Psoas muscle (tissue), 8 donors: ENCODE results near the gene LRRC14B. TPM values are rescaled to one million over a fixed set of nuclear protein-coding genes. Genes with fewer than 3 reads are reported as not detected.
A peak's percentile ranks its signal among the peaks of the same experiment; 100 is the strongest.
"Not testable (repeated sequence)": the region's sequence is repeated elsewhere in the genome, so short reads cannot be mapped to it uniquely, and the experiment has no call there.

Experiments used
- ATAC-seq, 4 donors: fragments of 200-7000 bp; cut with Tn5 transposase; one replicate each; pipeline ENCODE4 v1.9.1; 2020; ENCODE audit warnings: moderate library complexity in 3 of 4, mild to moderate bottlenecking in 2 of 4
- DNase-seq, 2 donors: peaks; one replicate each; pipeline ENCODE4 v3.0.0-alpha.2; 2020
- H3K27ac ChIP-seq: fragments of 200-600 bp; one replicate; pipeline ENCODE4 v1.8.0; 2022
- H3K27me3 ChIP-seq, 3 donors: fragments of 200-600 bp in 1 of 3; one replicate each; pipeline versions ENCODE4 v1.6.1 to v1.8.0; 2013 to 2022; ENCODE audit warnings: low read length in 2 of 3, mild to moderate bottlenecking in 2 of 3, moderate library complexity in 1 of 3; ENCODE audit not compliant: insufficient read depth in 3 of 3
- H3K36me3 ChIP-seq, 2 donors: fragments of 200-600 bp in 1 of 2; one replicate each; pipeline versions ENCODE4 v1.6.1 to v1.8.0; 2013 to 2022; ENCODE audit warnings: low read depth in 1 of 2, mild to moderate bottlenecking in 1 of 2, moderate library complexity in 1 of 2; ENCODE audit not compliant: insufficient read depth in 1 of 2
- H3K4me1 ChIP-seq: fragments of 200-600 bp; one replicate; pipeline ENCODE4 v1.8.0; 2022
- H3K4me3 ChIP-seq: fragments of 200-600 bp; one replicate; pipeline ENCODE4 v1.8.0; 2022; ENCODE audit warnings: mild to moderate bottlenecking
- H3K9me3 ChIP-seq: fragments of 200-600 bp; one replicate; pipeline ENCODE4 v1.8.0; 2022
- WGBS, 3 donors: extraction: QIAGEN DNeasy Blood & Tissue Kit; methylation state at CpG; one replicate each; pipeline versions ENCODE4 v1.1.6 to v1.1.7; 2013; 5-methylcytosine and 5-hydroxymethylcytosine counted together
- intact Hi-C, 2 donors: fragments of 100-400 bp; cut with DNase I; formaldehyde crosslinking; loops; one replicate each; pipeline versions ENCODE4 v1.11.0 to v1.14.2; 2022
- polyA plus RNA-seq, 3 donors: library from polyadenylated mRNA; stranded (reverse); fragments of 200-250 nt; gene quantifications; one replicate each; pipeline ENCODE4 v1.2.3, GENCODE V29; 2013
- total RNA-seq, 4 donors: library from RNA; stranded (reverse); fragmentation: NEBNext Ultra II Directional in 2 of 4; extraction: Animal tissue kit (Norgen Biotek cat#: 25700) in 2 of 4; gene quantifications; one replicate each; pipeline versions ENCODE4 v1.2.1 to v1.2.4, GENCODE V29; 2021 to 2023
- TF ChIP-seq, protein P1 (sequence below): fragments of 200-600 bp; IDR thresholded peaks from one replicate; pipeline ENCODE4 v1.8.0; 2022; ENCODE audit warnings: antibody characterized with exemption
- donor health status: healthy with polysubstance abuse.
- donor health status: DM: no; HTN: no; CAD: no; lungs with moderate emphysema.
- donor health status: Bipolar disorder and iron deficiency.
- donor health status: healthy.
- donor health status: DM: yes; HTN: yes; CAD: no.
- donor health status: DM: no; HTN: no; CAD: no.
- donor health status: DM: no; HTN: no; CAD: no.
- donor health status: DM: yes; HTN: yes; CAD: no.

The LRRC14B gene
- total and polyA plus RNA-seq, 7 donors = 0.42 to 15.5 (median 9.5) TPM

DNA sequence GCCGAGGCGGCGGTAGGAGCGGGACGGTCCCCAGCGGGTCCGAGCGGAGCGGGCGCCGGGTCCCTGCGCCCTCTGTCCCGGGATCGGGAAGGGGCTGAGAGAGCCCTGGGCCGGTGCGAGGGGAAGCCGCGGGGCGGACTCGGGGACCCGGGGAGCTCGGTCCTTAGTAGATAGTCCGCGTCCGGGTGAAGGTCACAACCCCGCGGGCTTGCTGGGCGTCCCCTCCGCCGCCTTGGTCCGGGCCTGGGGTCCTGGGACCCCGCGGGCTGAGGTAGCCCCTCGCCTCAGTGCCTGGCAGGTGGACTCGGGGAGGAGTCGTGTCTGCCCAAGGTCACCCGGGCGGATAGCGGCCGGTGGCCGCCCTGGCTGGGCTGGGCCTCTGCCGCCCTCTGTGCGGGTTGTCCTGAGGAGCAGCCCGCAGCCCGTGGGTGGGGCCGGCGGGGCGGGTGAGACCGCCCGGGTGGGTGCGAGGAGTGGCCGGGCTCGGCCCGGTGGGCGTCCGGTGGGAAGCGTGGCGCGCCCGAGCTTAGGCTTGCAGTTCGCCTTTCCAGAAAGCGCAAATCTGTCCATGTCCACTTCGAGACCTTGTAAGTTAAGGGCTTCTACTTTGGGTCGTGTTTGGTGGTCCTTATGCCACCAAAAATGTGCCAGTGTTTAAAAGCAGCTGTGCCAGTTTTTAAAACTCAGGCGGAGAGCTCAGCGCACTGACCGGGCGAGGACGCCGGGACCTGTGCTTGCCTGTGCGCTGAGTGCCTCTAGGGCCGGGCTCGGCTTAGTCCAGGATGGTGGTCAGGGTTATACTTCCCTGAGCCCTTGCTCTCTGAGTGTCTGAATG, 27.4 kb downstream of the LRRC14B start:
- Histone ChIP-seq H3K36me3 (peaks cover 0 to 17% of the 10 kb centered on the region in 2 donors), H3K27ac (peak overlapping the region; percentile 94), H3K4me3 (peak overlapping the region; percentile 78), H3K9me3 (no peaks in the 10 kb centered on the region), H3K4me1 (peaks cover 44% of the 10 kb centered on the region), H3K27me3 (no peaks in the 10 kb centered on the region)
- DNase-seq (peak; percentile 47 to 76), ATAC-seq (peak; percentile 67 to 75 (median 74))
- 0 to 1% (median 0%) methylated on average over 56 to 73 of the region's 73 CpGs for WGBS, 3 donors
- TF ChIP-seq, protein P1, sequence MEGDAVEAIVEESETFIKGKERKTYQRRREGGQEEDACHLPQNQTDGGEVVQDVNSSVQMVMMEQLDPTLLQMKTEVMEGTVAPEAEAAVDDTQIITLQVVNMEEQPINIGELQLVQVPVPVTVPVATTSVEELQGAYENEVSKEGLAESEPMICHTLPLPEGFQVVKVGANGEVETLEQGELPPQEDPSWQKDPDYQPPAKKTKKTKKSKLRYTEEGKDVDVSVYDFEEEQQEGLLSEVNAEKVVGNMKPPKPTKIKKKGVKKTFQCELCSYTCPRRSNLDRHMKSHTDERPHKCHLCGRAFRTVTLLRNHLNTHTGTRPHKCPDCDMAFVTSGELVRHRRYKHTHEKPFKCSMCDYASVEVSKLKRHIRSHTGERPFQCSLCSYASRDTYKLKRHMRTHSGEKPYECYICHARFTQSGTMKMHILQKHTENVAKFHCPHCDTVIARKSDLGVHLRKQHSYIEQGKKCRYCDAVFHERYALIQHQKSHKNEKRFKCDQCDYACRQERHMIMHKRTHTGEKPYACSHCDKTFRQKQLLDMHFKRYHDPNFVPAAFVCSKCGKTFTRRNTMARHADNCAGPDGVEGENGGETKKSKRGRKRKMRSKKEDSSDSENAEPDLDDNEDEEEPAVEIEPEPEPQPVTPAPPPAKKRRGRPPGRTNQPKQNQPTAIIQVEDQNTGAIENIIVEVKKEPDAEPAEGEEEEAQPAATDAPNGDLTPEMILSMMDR = no peak
- intact Hi-C loops = no loop called here

DNA sequence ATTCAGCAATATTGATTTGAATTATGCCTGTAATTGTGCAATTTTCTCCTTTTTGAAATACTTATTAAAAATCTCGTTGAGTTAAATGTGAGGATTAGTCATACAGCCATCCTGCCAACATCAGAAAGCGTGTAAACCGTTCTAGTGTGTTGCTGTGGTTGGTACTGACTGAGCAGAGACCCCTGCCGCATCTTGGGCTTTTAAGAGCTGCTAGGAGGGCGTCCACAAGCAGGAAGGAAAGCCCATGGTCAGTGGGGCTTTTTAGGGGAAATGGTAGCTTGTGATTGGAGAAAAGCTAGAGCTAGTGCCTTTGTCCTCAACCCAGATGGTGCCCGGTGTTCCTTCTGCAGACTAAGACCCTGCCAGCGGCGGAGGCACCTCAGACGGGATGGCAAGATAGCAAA, 28.2 kb downstream of the LRRC14B start:
- TF ChIP-seq, protein P1 = no peak
- H3K36me3 ChIP-seq = peaks cover 0 to 18% of the 10 kb centered on the region in 2 donors
- H3K27me3 ChIP-seq = no peaks in the 10 kb centered on the region
- no peaks in the 10 kb centered on the region for H3K9me3 ChIP-seq
- ATAC-seq (peak in 1 of 4 donors; percentile 30), DNase-seq (no peak)
- intact Hi-C loops = no loop called here
- H3K4me3 ChIP-seq = peak overlapping the region; percentile 78
- H3K4me1 ChIP-seq = peaks cover 44% of the 10 kb centered on the region
- 13 to 25% (median 14%) methylated on average over 9 of the region's 9 CpGs for WGBS, 3 donors
- H3K27ac ChIP-seq = peak overlapping the region; percentile 94

DNA sequence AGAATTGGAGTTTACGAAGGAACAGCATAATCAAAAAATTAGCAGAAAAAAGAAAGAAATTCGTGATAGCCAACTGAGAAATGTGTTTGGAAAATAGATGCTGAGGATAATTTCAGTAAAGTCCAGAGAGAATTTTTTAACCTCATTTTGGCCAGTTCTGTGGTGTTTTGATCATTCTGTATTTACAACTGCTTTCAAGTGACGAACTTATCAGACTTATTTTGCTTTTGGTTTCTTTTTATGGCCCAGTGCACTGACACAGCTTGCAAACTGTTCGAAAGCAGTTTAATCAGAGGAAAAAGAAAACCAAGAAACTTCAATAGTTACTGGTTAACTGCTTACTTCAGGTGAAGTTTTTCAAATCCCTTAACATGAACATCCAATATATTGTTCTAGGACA, 28.7 kb downstream of the LRRC14B start:
- Histone ChIP-seq H3K4me3 (peak overlapping the region; percentile 78), H3K9me3 (no peaks in the 10 kb centered on the region), H3K27ac (peak overlapping the region; percentile 94), H3K36me3 (peaks cover 0 to 18% of the 10 kb centered on the region in 2 donors), H3K4me1 (peaks cover 42% of the 10 kb centered on the region), H3K27me3 (no peaks in the 10 kb centered on the region)
- DNase-seq (no peak), ATAC-seq (no peak)
- 31 to 58% (median 50%) methylated on average over 4 of the region's 4 CpGs for WGBS, 3 donors
- TF ChIP-seq, protein P1 = no peak
- intact Hi-C loops = loop anchor here in 1 of 2 donors (5.0 kb wide), 1 partner anchor 33 kb away; no protein-coding TSS in a partner anchor

DNA sequence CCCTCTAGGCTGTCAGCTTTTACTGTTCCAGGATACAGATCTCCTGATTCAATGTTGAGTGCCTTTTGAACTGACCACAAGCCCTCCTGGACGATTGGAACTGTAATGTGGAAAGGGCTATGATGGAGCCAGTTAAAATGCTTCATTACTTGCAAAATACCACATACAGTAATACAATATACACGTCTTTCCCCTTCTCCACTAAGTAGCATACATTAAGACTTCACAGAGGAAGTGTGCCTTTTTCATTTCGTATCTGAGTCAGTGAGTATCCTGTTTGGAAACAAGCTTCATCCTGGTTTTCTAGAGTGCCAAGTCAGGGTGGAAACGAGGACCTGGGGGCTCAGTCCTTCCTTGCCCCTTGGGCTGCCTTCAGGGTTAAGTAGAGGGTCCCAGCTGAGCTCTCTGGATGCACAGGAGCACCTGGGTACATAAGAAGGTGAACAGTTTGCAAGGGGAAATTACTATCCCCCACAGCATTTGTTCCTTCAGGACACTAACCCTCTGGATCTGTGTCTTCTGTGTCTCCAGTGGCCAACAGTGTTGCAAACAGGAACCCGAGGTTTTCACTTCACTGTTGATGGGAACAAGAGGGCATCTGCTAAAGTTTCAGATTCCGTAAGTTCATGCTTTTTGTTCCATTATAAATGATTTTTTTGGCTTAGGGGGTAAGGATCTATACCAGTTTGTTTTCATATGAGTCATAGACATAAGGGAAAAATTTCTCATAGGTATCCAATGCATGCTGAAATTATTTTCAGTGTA, 31.8 kb downstream of the LRRC14B start:
- not testable (repeated sequence) for H3K27me3 ChIP-seq, H3K4me3 ChIP-seq, DNase-seq, H3K27ac ChIP-seq, ATAC-seq, H3K9me3 ChIP-seq
- WGBS, 3 donors = 44 to 52% (median 46%) methylated on average over 6 of the region's 6 CpGs
- peaks cover 36% of the 10 kb centered on the region for H3K4me1 ChIP-seq
- peaks cover under 1 to 47% of the 10 kb centered on the region in 2 donors for H3K36me3 ChIP-seq
- intact Hi-C loops = loop anchor here in 1 of 2 donors (5.0 kb wide), 1 partner anchor 36 kb away; no protein-coding TSS in a partner anchor

DNA sequence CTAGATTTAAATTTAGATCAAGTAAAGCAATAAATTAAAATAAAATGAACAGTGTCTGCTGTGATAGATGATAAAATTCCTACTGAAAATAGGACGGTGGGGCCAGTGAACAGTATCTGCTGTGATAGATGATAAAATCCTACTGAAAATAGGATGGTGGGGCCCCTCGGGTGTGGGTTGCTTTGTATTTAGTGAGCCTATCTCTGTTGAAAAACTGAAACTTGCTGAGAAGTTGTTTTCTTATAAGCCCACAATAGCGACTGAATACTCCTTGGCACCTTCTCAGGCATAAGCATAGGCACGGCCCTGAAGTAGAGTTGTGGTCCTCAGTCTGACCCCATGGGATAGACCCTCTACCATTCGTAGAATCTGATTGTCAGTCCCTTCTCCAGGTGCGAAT, 32.5 kb downstream of the LRRC14B start:
- TF ChIP-seq, protein P1 = no peak
- intact Hi-C loops = loop anchor here in 1 of 2 donors (5.0 kb wide), 1 partner anchor 36 kb away; no protein-coding TSS in a partner anchor
- Histone ChIP-seq H3K4me3 (no peak overlapping the region), H3K36me3 (peaks cover 4 to 54% of the 10 kb centered on the region in 2 donors), H3K27ac (no peak overlapping the region), H3K27me3 (no peaks in the 10 kb centered on the region), H3K9me3 (no peaks in the 10 kb centered on the region), H3K4me1 (peaks cover 36% of the 10 kb centered on the region)
- ATAC-seq = no peak
- no peak for DNase-seq
- WGBS, 3 donors = 65 to 78% (median 73%) methylated on average over 6 of the region's 6 CpGs
